Liver (tissue), 2 donors: ENCODE data around the gene TNS3.

Experiments used
- JUND ChIP-seq, 2 donors: IDR thresholded peaks; 2 replicates each; pipeline ENCODE4 v1.6.1; 2016; ENCODE audit warnings: antibody characterized with exemption in 2 of 2
- TF ChIP-seq, protein P1 (sequence below): IDR thresholded peaks from 2 replicates; pipeline ENCODE4 v1.6.1; 2016; ENCODE audit warnings: antibody characterized with exemption, mild to moderate bottlenecking
- TF ChIP-seq, protein P2 (sequence below): IDR thresholded peaks from 2 replicates; pipeline ENCODE4 v1.6.1; 2016; ENCODE audit warnings: antibody characterized with exemption
- donor health status: healthy.

DNA sequence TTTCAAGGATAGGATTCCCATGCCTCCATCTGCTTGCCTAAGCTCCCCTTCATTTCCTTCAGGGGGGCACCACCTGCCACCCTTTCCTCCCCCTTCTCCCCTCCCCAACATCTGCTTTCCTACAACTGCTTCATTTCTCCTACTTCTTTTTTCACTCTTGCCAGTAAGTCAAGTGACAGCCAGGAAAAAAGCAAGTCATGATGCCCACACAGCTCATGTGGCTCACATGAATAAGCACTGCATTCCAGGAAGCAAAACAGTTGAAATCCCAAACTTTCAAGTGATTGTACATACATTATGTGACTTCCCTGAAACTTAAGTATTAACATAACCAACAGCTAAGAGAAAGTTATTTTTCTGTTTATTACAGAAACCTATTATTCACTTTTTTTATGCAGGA lies 78.6 kb downstream of the TNS3 start:
- no peak for TF ChIP-seq JUND (IDR thresholded peaks at IDR 0.05)
- TF ChIP-seq, protein P1, sequence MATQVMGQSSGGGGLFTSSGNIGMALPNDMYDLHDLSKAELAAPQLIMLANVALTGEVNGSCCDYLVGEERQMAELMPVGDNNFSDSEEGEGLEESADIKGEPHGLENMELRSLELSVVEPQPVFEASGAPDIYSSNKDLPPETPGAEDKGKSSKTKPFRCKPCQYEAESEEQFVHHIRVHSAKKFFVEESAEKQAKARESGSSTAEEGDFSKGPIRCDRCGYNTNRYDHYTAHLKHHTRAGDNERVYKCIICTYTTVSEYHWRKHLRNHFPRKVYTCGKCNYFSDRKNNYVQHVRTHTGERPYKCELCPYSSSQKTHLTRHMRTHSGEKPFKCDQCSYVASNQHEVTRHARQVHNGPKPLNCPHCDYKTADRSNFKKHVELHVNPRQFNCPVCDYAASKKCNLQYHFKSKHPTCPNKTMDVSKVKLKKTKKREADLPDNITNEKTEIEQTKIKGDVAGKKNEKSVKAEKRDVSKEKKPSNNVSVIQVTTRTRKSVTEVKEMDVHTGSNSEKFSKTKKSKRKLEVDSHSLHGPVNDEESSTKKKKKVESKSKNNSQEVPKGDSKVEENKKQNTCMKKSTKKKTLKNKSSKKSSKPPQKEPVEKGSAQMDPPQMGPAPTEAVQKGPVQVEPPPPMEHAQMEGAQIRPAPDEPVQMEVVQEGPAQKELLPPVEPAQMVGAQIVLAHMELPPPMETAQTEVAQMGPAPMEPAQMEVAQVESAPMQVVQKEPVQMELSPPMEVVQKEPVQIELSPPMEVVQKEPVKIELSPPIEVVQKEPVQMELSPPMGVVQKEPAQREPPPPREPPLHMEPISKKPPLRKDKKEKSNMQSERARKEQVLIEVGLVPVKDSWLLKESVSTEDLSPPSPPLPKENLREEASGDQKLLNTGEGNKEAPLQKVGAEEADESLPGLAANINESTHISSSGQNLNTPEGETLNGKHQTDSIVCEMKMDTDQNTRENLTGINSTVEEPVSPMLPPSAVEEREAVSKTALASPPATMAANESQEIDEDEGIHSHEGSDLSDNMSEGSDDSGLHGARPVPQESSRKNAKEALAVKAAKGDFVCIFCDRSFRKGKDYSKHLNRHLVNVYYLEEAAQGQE, result no peak
- TF ChIP-seq, protein P2, sequence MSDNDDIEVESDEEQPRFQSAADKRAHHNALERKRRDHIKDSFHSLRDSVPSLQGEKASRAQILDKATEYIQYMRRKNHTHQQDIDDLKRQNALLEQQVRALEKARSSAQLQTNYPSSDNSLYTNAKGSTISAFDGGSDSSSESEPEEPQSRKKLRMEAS, result no peak
